Measurements from ENCODE around the gene CACNA1C. TPM values are rescaled to one million over a fixed set of nuclear protein-coding genes. Genes with fewer than 3 reads are reported as not detected.

Gene CACNA1C
- total and polyA plus RNA-seq, 2 of the 4 experiments (the other 2 are of a cell fraction), result 1.6 to 2.6 TPM

- ATAC-seq (ENCODE audit: low read depth) (no peak), DNase-seq (no peak)
- no peaks in the 10 kb centered on the region; the same call in 1 of the 2 replicates for H3K9me1 ChIP-seq (ENCODE audit: insufficient read depth, low read length)
- TF ChIP-seq MAFK (IDR thresholded peaks at IDR 0.05; ENCODE audit: low read depth, low read length) (no peak), RFX5 (IDR thresholded peaks at IDR 0.05; ENCODE audit: low read depth, low read length) (no peak), CTCF (conservative IDR thresholded peaks at IDR 0.05; ENCODE audit: low read depth, low read length) (no peak), SMC3 (IDR thresholded peaks at IDR 0.05; ENCODE audit: low read depth, low read length) (no peak), BHLHE40 (IDR thresholded peaks at IDR 0.05; ENCODE audit: low read depth, low read length) (no peak), CEBPB (IDR thresholded peaks at IDR 0.05; ENCODE audit: low read depth, low read length) (no peak), FOS (IDR thresholded peaks at IDR 0.05; ENCODE audit: low read depth, low read length) (no peak), RAD21 (IDR thresholded peaks at IDR 0.05; ENCODE audit: low read length) (no peak), NFE2L2 (IDR thresholded peaks at IDR 0.05; ENCODE audit: low read depth, low read length) (no peak), POLR2A (IDR thresholded peaks at IDR 0.05; ENCODE audit: low read depth, low read length) (no peak), MAZ (IDR thresholded peaks at IDR 0.05; ENCODE audit: borderline replicate concordance, low read depth, low read length) (no peak), RCOR1 (IDR thresholded peaks at IDR 0.05; ENCODE audit: insufficient replicate concordance, low read length) (no peak), MXI1 (IDR thresholded peaks at IDR 0.05; ENCODE audit: borderline replicate concordance, low read depth, low read length) (no peak), ELK1 (IDR thresholded peaks at IDR 0.05; ENCODE audit: borderline replicate concordance, low read depth, low read length) (no peak), USF2 (IDR thresholded peaks at IDR 0.05; ENCODE audit: low read depth, low read length) (no peak), CHD1 (IDR thresholded peaks at IDR 0.05; ENCODE audit: low read depth, low read length) (no peak)
- H3K9me3 ChIP-seq (ENCODE audit: control insufficient read depth, insufficient read depth, low read length), result no peaks in the 10 kb centered on the region
- H2AK5ac ChIP-seq (ENCODE audit: low read depth, low read length), result no peak overlapping the region
- H4K5ac ChIP-seq (ENCODE audit: low read depth, low read length), result no peak overlapping the region
- H2AFZ ChIP-seq (replicated peaks; ENCODE audit: low read length, poor library complexity), result no peak overlapping the region
- H3K27ac ChIP-seq (ENCODE audit: insufficient read depth, low read length), result no peak overlapping the region
- intact Hi-C loops (cut with micrococcal nuclease), result no loop called here
- H2BK5ac ChIP-seq (ENCODE audit: low read depth, low read length, poor library complexity, severe bottlenecking), result no peak overlapping the region
- in situ Hi-C loops (cut with MboI; ENCODE audit: low sequenced_read_pairs), result no loop called here
- H3K4me1 ChIP-seq (ENCODE audit: control insufficient read depth, insufficient read depth, low read length), result no peaks in the 10 kb centered on the region; the same call in 1 of the 2 replicates
- ChIA-PET POLR2A (ENCODE audit: unreplicated experiment) (no interaction called here), CTCF (no interaction called here)
- peaks cover 2% of the 10 kb centered on the region; the same call in 1 of the 2 replicates for H3K27me3 ChIP-seq (ENCODE audit: control insufficient read depth, insufficient read depth, low read length)
- no peak overlapping the region for H3K14ac ChIP-seq (replicated peaks; ENCODE audit: low read depth, low read length)
- no peak overlapping the region for H3K9ac ChIP-seq (ENCODE audit: low read depth, low read length)
- no peak overlapping the region for H3K4me2 ChIP-seq (ENCODE audit: low read depth, low read length)
- no peak overlapping the region for H3K56ac ChIP-seq (ENCODE audit: extremely low read depth, insufficient read depth, low read length)
- H3K18ac ChIP-seq (ENCODE audit: low read depth, low read length), result no peak overlapping the region
- H2BK20ac ChIP-seq (ENCODE audit: low read depth, low read length), result no peak overlapping the region
- BruUV-seq (replicated peaks), result no TSS peak
- no peak overlapping the region for H2BK120ac ChIP-seq (ENCODE audit: low read depth, low read length)
- H2AK9ac ChIP-seq (replicated peaks; ENCODE audit: low read depth, low read length, poor library complexity), result no peak overlapping the region
- dilution Hi-C loops (cut with HindIII; ENCODE audit: low sequenced_read_pairs, unreplicated experiment), result no loop called here
- 0 out of 2 replicates have a peak, but pooled peaks cover 4% of the 10 kb centered on the region for H4K20me1 ChIP-seq (ENCODE audit: insufficient read depth, low read length)
- H3K4me3 ChIP-seq (ENCODE audit: insufficient read depth, low read depth, low read length), result no peak overlapping the region
- no peak overlapping the region for H2BK15ac ChIP-seq (ENCODE audit: low read depth, low read length)
- H3K79me1 ChIP-seq (ENCODE audit: low read depth in 1 of 2, low read length in 2 of 2), result no peaks in the 10 kb centered on the region
- H3K4ac ChIP-seq (ENCODE audit: low read depth, low read length), result no peak overlapping the region
- H4K8ac ChIP-seq (ENCODE audit: low read depth in 2 of 2, low read length in 2 of 2), result no peak overlapping the region
- WGBS, 2 experiments (ENCODE audit: extremely low coverage in 2 of 2, insufficient read length in 1 of 2), result 76% methylated on average over 3 of the region's 4 CpGs; no CpG with 5 or more reads in 1 of the 2 experiments
- H4K91ac ChIP-seq (ENCODE audit: insufficient read depth, low read depth, low read length), result no peak overlapping the region
- H3K36me3 ChIP-seq (ENCODE audit: control insufficient read depth, insufficient read depth, low read length), result peaks cover 10% of the 10 kb centered on the region
- no peak overlapping the region for H3K23ac ChIP-seq (ENCODE audit: low read depth, low read length)
Measured at GRCh38 chr12:2528001-2528400, 475.2 kb downstream of the CACNA1C start.

All from IMR-90 (cell line).